ENCODE data around the gene GALNT10. TPM values are rescaled to one million over a fixed set of nuclear protein-coding genes. Genes with fewer than 3 reads are reported as not detected.

The GALNT10 gene
- total RNA-seq, 1 donor from 2014 or later, result 20.6 TPM

- Mint-ChIP-seq H3K27ac (no peak overlapping the region), H3K27me3 (no peaks in the 10 kb centered on the region), H3K4me1 (ENCODE audit: low read depth) (no peaks in the 10 kb centered on the region), H3K36me3 (ENCODE audit: insufficient read depth) (peaks cover 12% of the 10 kb centered on the region), H3K9me3 (ENCODE audit: low read depth) (peaks cover 3% of the 10 kb centered on the region), H3K4me3 (ENCODE audit: low read depth) (no peak overlapping the region)
- TF ChIP-seq, protein P1, sequence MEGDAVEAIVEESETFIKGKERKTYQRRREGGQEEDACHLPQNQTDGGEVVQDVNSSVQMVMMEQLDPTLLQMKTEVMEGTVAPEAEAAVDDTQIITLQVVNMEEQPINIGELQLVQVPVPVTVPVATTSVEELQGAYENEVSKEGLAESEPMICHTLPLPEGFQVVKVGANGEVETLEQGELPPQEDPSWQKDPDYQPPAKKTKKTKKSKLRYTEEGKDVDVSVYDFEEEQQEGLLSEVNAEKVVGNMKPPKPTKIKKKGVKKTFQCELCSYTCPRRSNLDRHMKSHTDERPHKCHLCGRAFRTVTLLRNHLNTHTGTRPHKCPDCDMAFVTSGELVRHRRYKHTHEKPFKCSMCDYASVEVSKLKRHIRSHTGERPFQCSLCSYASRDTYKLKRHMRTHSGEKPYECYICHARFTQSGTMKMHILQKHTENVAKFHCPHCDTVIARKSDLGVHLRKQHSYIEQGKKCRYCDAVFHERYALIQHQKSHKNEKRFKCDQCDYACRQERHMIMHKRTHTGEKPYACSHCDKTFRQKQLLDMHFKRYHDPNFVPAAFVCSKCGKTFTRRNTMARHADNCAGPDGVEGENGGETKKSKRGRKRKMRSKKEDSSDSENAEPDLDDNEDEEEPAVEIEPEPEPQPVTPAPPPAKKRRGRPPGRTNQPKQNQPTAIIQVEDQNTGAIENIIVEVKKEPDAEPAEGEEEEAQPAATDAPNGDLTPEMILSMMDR (IDR thresholded peaks at IDR 0.05; ENCODE audit: unreplicated experiment), result no peak
- no peak for DNase-seq (ENCODE audit: low spot score, unreplicated experiment)
Observed at GRCh38 chr5:154430961-154431630, 240.6 kb downstream of the GALNT10 start.

DNA sequence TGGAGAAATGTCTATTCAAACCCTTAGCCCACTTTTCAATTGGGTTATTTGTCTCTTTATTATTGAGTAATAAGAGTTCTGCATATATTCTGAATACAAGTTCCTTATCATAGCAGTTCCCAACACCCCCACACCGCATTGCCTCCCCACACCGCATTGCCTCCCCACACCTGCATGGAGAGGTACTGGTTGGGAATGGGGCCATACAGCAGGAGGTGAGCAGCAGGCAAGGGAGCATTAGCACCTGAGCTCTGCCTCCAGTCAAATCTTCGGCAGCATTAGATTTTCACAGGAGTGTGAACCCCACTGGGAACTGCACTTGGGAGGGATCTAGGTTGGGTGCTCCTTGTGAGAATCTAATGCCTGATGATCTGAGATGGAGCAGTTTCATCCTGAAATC lies 244.7 kb downstream of the GALNT10 start:
- peaks cover 27% of the 10 kb centered on the region for H3K36me3 Mint-ChIP-seq (ENCODE audit: insufficient read depth)
- no peaks in the 10 kb centered on the region for H3K27me3 Mint-ChIP-seq
- H3K4me3 Mint-ChIP-seq (ENCODE audit: low read depth), result no peak overlapping the region
- no peak for DNase-seq (ENCODE audit: low spot score, unreplicated experiment)
- TF ChIP-seq, protein P1 (IDR thresholded peaks at IDR 0.05; ENCODE audit: unreplicated experiment), result no peak
- peaks cover 3% of the 10 kb centered on the region for H3K9me3 Mint-ChIP-seq (ENCODE audit: low read depth)
- H3K4me1 Mint-ChIP-seq (ENCODE audit: low read depth), result no peaks in the 10 kb centered on the region
- H3K27ac Mint-ChIP-seq, result no peak overlapping the region

- no peaks in the 10 kb centered on the region for H3K27me3 Mint-ChIP-seq
- no peak for DNase-seq (ENCODE audit: low spot score, unreplicated experiment)
- peaks cover 40% of the 10 kb centered on the region for H3K36me3 Mint-ChIP-seq (ENCODE audit: insufficient read depth)
- H3K9me3 Mint-ChIP-seq (ENCODE audit: low read depth), result peaks cover 3% of the 10 kb centered on the region
- H3K27ac Mint-ChIP-seq, result no peak overlapping the region
- H3K4me3 Mint-ChIP-seq (ENCODE audit: low read depth), result no peak overlapping the region
- TF ChIP-seq, protein P1 (IDR thresholded peaks at IDR 0.05; ENCODE audit: unreplicated experiment), result no peak
- H3K4me1 Mint-ChIP-seq (ENCODE audit: low read depth), result no peaks in the 10 kb centered on the region
Observed at GRCh38 chr5:154437281-154437965, 246.9 kb downstream of the GALNT10 start.

DNA sequence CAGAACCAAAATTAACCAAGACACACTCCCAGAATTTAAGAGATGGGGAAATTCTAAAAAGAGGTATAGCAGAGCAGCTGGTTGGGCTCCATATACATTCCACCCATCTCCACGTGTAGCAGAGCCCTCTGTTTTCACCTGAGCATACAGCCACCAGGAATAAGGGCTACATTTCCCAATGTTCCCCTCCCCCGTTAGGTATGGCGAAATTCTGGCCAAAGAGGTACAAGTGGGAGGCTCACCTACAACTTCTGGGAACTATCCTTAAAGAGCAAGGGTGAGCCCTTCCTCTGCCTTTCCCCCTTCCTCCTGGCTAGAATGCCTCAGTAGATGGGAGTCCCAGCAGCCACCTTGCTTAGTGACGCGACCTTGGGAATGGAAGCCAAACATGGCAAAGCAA lies 250.0 kb downstream of the GALNT10 start:
- H3K4me3 Mint-ChIP-seq (ENCODE audit: low read depth), result no peak overlapping the region
- H3K9me3 Mint-ChIP-seq (ENCODE audit: low read depth), result peaks cover 3% of the 10 kb centered on the region
- no peak overlapping the region for H3K27ac Mint-ChIP-seq
- no peaks in the 10 kb centered on the region for H3K27me3 Mint-ChIP-seq
- H3K36me3 Mint-ChIP-seq (ENCODE audit: insufficient read depth), result peaks cover 34% of the 10 kb centered on the region
- H3K4me1 Mint-ChIP-seq (ENCODE audit: low read depth), result peaks cover 10% of the 10 kb centered on the region
- no peak for DNase-seq (ENCODE audit: low spot score, unreplicated experiment)
- TF ChIP-seq, protein P1 (IDR thresholded peaks at IDR 0.05; ENCODE audit: unreplicated experiment), result no peak

GRCh38 chr5:154442801-154443200 lies 252.3 kb downstream of the GALNT10 start:
- Mint-ChIP-seq H3K4me1 (ENCODE audit: low read depth) (peaks cover 18% of the 10 kb centered on the region), H3K9me3 (ENCODE audit: low read depth) (no peaks in the 10 kb centered on the region), H3K36me3 (ENCODE audit: insufficient read depth) (peaks cover 21% of the 10 kb centered on the region), H3K27ac (no peak overlapping the region), H3K4me3 (ENCODE audit: low read depth) (no peak overlapping the region), H3K27me3 (no peaks in the 10 kb centered on the region)
- TF ChIP-seq, protein P1 (IDR thresholded peaks at IDR 0.05; ENCODE audit: unreplicated experiment), result no peak
- DNase-seq (ENCODE audit: low spot score, unreplicated experiment), result no peak

All from progenitor cell of endocrine pancreas (in vitro differentiated cells).